Measurements from ENCODE around the gene KIF19. TPM values are rescaled to one million over a fixed set of nuclear protein-coding genes. Genes with fewer than 3 reads are reported as not detected.

The KIF19 gene, protein sequence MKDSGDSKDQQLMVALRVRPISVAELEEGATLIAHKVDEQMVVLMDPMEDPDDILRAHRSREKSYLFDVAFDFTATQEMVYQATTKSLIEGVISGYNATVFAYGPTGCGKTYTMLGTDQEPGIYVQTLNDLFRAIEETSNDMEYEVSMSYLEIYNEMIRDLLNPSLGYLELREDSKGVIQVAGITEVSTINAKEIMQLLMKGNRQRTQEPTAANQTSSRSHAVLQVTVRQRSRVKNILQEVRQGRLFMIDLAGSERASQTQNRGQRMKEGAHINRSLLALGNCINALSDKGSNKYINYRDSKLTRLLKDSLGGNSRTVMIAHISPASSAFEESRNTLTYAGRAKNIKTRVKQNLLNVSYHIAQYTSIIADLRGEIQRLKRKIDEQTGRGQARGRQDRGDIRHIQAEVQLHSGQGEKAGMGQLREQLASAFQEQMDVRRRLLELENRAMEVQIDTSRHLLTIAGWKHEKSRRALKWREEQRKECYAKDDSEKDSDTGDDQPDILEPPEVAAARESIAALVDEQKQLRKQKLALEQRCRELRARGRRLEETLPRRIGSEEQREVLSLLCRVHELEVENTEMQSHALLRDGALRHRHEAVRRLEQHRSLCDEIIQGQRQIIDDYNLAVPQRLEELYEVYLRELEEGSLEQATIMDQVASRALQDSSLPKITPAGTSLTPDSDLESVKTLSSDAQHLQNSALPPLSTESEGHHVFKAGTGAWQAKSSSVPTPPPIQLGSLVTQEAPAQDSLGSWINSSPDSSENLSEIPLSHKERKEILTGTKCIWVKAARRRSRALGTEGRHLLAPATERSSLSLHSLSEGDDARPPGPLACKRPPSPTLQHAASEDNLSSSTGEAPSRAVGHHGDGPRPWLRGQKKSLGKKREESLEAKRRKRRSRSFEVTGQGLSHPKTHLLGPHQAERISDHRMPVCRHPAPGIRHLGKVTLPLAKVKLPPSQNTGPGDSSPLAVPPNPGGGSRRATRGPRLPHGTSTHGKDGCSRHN
- not detected in 2 replicates for total RNA-seq

DNA sequence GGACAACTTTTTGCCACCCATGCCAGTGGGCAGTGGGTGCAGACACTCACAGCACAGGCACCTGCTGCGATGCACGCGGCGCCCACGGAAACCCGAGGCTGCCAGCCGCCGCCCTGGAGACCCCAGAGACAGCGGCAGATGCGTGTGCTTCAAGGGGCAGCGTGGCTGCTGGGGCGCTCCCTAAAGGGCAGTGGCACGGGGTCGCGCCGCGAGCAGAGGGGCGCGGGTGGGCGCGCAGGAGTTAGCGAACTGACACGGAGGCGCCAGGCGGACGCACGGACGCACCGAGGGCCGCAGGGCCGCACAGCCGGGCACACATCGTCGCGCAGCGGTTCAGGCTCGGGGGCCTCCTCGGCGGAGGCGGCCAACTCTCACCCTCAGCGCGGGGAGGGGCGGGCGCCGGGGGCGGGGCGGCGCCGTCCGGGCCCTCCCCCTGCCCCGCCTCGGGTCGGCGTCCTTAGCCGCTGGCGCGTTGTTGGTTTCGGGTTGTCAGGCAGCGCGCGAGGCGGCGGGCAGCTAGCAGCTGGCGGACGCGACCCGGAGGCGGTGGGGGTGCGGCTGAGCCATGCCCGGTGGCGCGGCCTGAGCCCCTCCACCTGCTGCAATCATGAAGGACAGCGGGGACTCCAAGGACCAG is at the start of gene KIF19:
TSS of gene KIF19 (plus strand) at position 484 of the 637 bp plus-strand sequence. CDS start at position 608, 124 bp downstream.

DNA sequence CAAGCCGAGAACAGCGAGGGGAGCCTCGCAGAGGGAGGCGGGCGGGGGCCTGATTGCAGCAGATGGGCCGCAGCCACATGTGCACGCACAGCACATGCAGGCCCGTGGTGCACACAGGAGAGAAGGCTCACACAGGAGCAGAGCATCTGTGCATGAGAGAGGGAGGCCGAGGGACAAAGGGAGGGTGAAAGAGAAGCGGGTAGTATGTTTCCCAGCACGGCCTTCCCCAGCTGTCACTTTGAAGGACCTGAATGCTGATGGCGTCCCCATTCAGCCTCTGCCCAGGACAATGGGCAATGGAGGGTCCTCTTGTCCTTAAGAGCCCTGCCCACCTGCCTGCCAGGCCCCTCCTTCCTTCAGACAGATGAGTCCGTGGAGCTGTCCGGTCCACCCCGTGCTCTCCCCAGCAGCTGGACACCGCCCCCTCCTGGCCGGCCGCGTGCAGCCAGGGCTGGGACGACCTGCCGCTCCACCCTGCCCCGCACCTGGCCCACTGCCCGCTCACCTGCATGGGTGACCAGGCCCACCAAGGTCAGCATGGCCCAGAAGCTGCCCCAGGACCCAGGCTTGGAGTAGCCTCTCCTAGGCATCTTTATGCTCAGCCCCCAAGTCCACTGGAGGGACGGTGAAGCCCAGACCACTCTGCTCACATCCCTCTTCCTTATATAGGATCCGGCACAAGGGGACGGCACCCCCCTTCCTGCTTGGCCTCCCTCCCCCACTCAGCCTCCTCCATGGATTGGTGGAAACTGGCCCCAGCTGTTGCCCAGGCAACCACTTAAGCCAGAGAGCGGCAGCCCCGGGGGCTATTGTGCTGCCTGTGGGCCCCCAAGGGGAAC is 35.4 kb downstream of the KIF19 start, which contains the start of gene BTBD17:
TSS of gene BTBD17 (minus strand) at position 639 of the 839 bp plus-strand sequence. CDS start at position 590, 49 bp downstream.

DNA sequence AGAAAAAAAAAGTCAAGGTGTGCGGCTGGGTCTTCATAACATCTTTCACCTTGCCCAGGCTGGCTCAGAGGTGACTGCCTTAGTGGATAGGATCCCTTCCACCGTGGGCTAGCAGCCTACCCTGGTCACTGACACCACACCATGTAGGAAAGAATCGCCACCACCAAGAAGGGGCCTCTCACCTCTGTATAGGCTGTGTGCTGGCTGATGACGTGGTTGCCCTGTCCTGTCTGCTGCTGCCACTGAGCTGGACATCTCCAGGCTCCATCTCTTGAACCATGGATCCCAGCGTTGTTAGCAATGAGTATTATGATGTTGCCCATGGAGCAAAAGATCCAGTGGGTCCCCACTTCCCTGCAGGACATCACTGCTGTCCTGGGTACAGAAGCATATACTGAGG is 41.2 kb downstream of the KIF19 start, which contains the start of gene GPR142:
TSS of gene GPR142 (plus strand) at position 301 of the 400 bp plus-strand sequence. CDS start 2,035 bp downstream, outside the sequence.

Other genes starting within 250 kb of the KIF19 start
- gene RPL38, start 122.5 kb upstream of the KIF19 start, total RNA-seq: 294 and 362 TPM in 2 replicates
- 2.5 and 5.2 TPM in 2 replicates for gene TTYH2, start 112.7 kb upstream of the KIF19 start, total RNA-seq
- gene DNAI2, start 52.0 kb upstream of the KIF19 start, total RNA-seq: not detected in 2 replicates
- not detected in 2 replicates for gene BTBD17, start 35.6 kb downstream of the KIF19 start, total RNA-seq
- not detected in 2 replicates for gene GPR142, start 41.3 kb downstream of the KIF19 start, total RNA-seq
- gene GPRC5C, start 105.9 kb downstream of the KIF19 start, total RNA-seq: 1.3 and 1.6 TPM in 2 replicates
- gene CD300A, start 140.4 kb downstream of the KIF19 start, total RNA-seq: not detected in 2 replicates
- not detected in 2 replicates for gene CD300LB, start 205.2 kb downstream of the KIF19 start, total RNA-seq
- not detected in 2 replicates for gene CD300C, start 219.9 kb downstream of the KIF19 start, total RNA-seq
- gene CD300H, start 241.3 kb downstream of the KIF19 start, total RNA-seq: not detected in 2 replicates